Neuronal stem cell (in vitro differentiated cells): Measurements from ENCODE around the gene EBLN2.
"Not testable (repeated sequence)": the region's sequence is repeated elsewhere in the genome, so short reads cannot be mapped to it uniquely, and the experiment has no call there.

Experiments
- DNase-seq: peaks from one replicate; pipeline ENCODE4 v3.0.0-alpha.2; 2013; ENCODE audit warnings: low spot score
- H2AFZ ChIP-seq: one replicate; pipeline ENCODE4 v1.6.1; 2013; ENCODE audit warnings: mild to moderate bottlenecking, low read length, inconsistent platforms
- H2AK5ac ChIP-seq: 2 replicates; pipeline ENCODE4 v1.6.1; 2013; ENCODE audit warnings: low read depth, mild to moderate bottlenecking, inconsistent platforms, low read length, moderate library complexity, mixed read lengths
- H2BK120ac ChIP-seq: 2 replicates; pipeline ENCODE4 v1.6.1; 2013; ENCODE audit warnings: low read depth, mild to moderate bottlenecking, inconsistent platforms, low read length, moderate library complexity, mixed read lengths
- H2BK12ac ChIP-seq: one replicate; pipeline ENCODE4 v1.6.1; 2013; ENCODE audit warnings: low read length, inconsistent platforms
- H2BK15ac ChIP-seq: 2 replicates; pipeline ENCODE4 v1.6.1; 2013; ENCODE audit warnings: mild to moderate bottlenecking, low read length, inconsistent platforms, mixed read lengths
- H2BK5ac ChIP-seq: one replicate; pipeline ENCODE4 v1.6.1; 2013; ENCODE audit warnings: inconsistent platforms, mild to moderate bottlenecking, low read length, moderate library complexity
- H3K14ac ChIP-seq: one replicate; pipeline ENCODE4 v1.6.1; 2013; ENCODE audit warnings: low read length, inconsistent platforms
- H3K18ac ChIP-seq: 2 replicates; pipeline ENCODE4 v1.6.1; 2013; ENCODE audit warnings: low read length, inconsistent platforms
- H3K23ac ChIP-seq: 2 replicates; pipeline ENCODE4 v1.6.1; 2013; ENCODE audit warnings: low read depth, mild to moderate bottlenecking, mixed read lengths, low read length, inconsistent platforms; ENCODE audit not compliant: poor library complexity
- H3K27ac ChIP-seq: replicated peaks from 3 replicates; pipeline ENCODE4 v1.5.1; 2013; ENCODE audit warnings: low read length, inconsistent platforms
- H3K27me3 ChIP-seq, 3 experiments: 2 replicates each; pipeline ENCODE4 v1.6.1; 2013; ENCODE audit warnings: low read length in 3 of 3, mild to moderate bottlenecking in 2 of 3, inconsistent platforms in 1 of 3, low read depth in 1 of 3, mixed read lengths in 1 of 3, moderate library complexity in 1 of 3; ENCODE audit not compliant: control insufficient read depth in 3 of 3, insufficient read depth in 3 of 3
- H3K36me3 ChIP-seq, 2 donors: replicated peaks in 1 of 2; 2 replicates each; pipeline ENCODE4 v1.6.1; 2013; ENCODE audit warnings: low read length in 2 of 2; ENCODE audit not compliant: control insufficient read depth in 2 of 2, insufficient read depth in 2 of 2
- H3K4ac ChIP-seq: 2 replicates; pipeline ENCODE4 v1.6.1; 2013; ENCODE audit warnings: inconsistent platforms, mild to moderate bottlenecking, low read length, moderate library complexity
- H3K4me1 ChIP-seq, 2 donors: 1 replicate in 1 of 2; 2 replicates in 1 of 2; pipeline ENCODE4 v1.6.1; 2013; ENCODE audit warnings: low read length in 2 of 2, low read depth in 1 of 2; ENCODE audit not compliant: control insufficient read depth in 2 of 2, insufficient read depth in 1 of 2
- H3K4me2 ChIP-seq: one replicate; pipeline ENCODE4 v1.6.1; 2013; ENCODE audit warnings: mild to moderate bottlenecking, low read length, inconsistent platforms; ENCODE audit not compliant: insufficient read depth, poor library complexity, severe bottlenecking
- H3K4me3 ChIP-seq, 2 donors: 2 replicates each; pipeline ENCODE4 v1.5.1; 2013; ENCODE audit warnings: low read length in 2 of 2, mild to moderate bottlenecking in 2 of 2, inconsistent platforms in 1 of 2, moderate library complexity in 1 of 2
- H3K79me1 ChIP-seq: one replicate; pipeline ENCODE4 v1.6.1; 2013; ENCODE audit warnings: low read depth, mild to moderate bottlenecking, inconsistent platforms, low read length, moderate library complexity
- H3K9ac ChIP-seq: one replicate; pipeline ENCODE4 v1.6.1; 2013; ENCODE audit warnings: mild to moderate bottlenecking, low read depth, low read length, inconsistent platforms; ENCODE audit not compliant: poor library complexity
- H3K9me3 ChIP-seq, 2 donors: replicated peaks in 1 of 2; 2 replicates each; pipeline versions ENCODE3 to v1.6.1; 2013; ENCODE audit warnings: low read length in 2 of 2, mild to moderate bottlenecking in 2 of 2, inconsistent platforms in 1 of 2, low read depth in 1 of 2, mixed read lengths in 1 of 2, moderate library complexity in 1 of 2; ENCODE audit not compliant: control insufficient read depth in 2 of 2, insufficient read depth in 1 of 2
- H4K8ac ChIP-seq: one replicate; pipeline ENCODE4 v1.6.1; 2013; ENCODE audit warnings: low read depth, mild to moderate bottlenecking, inconsistent platforms, low read length, moderate library complexity
- H4K91ac ChIP-seq: one replicate; pipeline ENCODE4 v1.6.1; 2013; ENCODE audit warnings: low read length, low read depth, mild to moderate bottlenecking, inconsistent platforms; ENCODE audit not compliant: poor library complexity
- WGBS, 2 donors: extraction: QIAGEN DNeasy Blood & Tissue Kit; methylation state at CpG; one replicate each; pipeline ENCODE4 v1.1.7; 2013; ENCODE audit warnings: missing lambda C conversion rate in 2 of 2, mixed read lengths in 1 of 2; ENCODE audit not compliant: insufficient read length in 2 of 2, insufficient replicate concordance in 1 of 2; ENCODE audit errors: extremely low coverage in 2 of 2; 5-methylcytosine and 5-hydroxymethylcytosine counted together

EBLN2 gene

GRCh38 chr3:73056845-73057150, 4.7 kb upstream of the EBLN2 start:
- peaks cover 3 to 39% of the 10 kb centered on the region in 2 donors for H3K36me3 ChIP-seq
- H3K4ac ChIP-seq, result no peak overlapping the region
- DNase-seq, result no peak
- H2BK15ac ChIP-seq, result no peak overlapping the region
- no peaks in the 10 kb centered on the region for H3K27me3 ChIP-seq
- no peaks in the 10 kb centered on the region for H3K9me3 ChIP-seq
- no peak overlapping the region for H2AK5ac ChIP-seq
- H3K14ac ChIP-seq, result no peak overlapping the region
- H4K91ac ChIP-seq, result no peak overlapping the region
- no peak overlapping the region for H2BK12ac ChIP-seq
- no peak overlapping the region for H3K9ac ChIP-seq
- H3K4me1 ChIP-seq, result no peaks in the 10 kb centered on the region
- H2AFZ ChIP-seq, result no peak overlapping the region
- no peak overlapping the region for H3K4me3 ChIP-seq
- no peak overlapping the region for H3K27ac ChIP-seq
- H3K23ac ChIP-seq, result no peak overlapping the region
- H4K8ac ChIP-seq, result no peak overlapping the region
- peaks cover 1% of the 10 kb centered on the region for H3K79me1 ChIP-seq
- no peak overlapping the region for H2BK5ac ChIP-seq
- H3K4me2 ChIP-seq, result no peak overlapping the region
- no peak overlapping the region for H2BK120ac ChIP-seq
- no peak overlapping the region for H3K18ac ChIP-seq

- H3K14ac ChIP-seq, result no peak overlapping the region
- no peaks in the 10 kb centered on the region for H3K27me3 ChIP-seq
- WGBS, 2 donors, result no CpG with 5 or more reads among the region's 1 CpG
- H4K8ac ChIP-seq, result no peak overlapping the region
- H3K4me2 ChIP-seq, result no peak overlapping the region
- peaks cover 15 to 69% of the 10 kb centered on the region in 2 donors for H3K36me3 ChIP-seq
- no peaks in the 10 kb centered on the region for H3K4me1 ChIP-seq
- no peak overlapping the region for H2BK12ac ChIP-seq
- no peak overlapping the region for H2BK15ac ChIP-seq
- no peak overlapping the region for H2BK5ac ChIP-seq
- H3K79me1 ChIP-seq, result peaks cover 1% of the 10 kb centered on the region
- no peak overlapping the region for H3K4me3 ChIP-seq
- no peak overlapping the region for H3K27ac ChIP-seq
- no peak overlapping the region for H4K91ac ChIP-seq
- H3K18ac ChIP-seq, result no peak overlapping the region
- H2AFZ ChIP-seq, result no peak overlapping the region
- no peak overlapping the region for H3K4ac ChIP-seq
- no peak overlapping the region for H3K9ac ChIP-seq
- no peak overlapping the region for H2BK120ac ChIP-seq
- no peak overlapping the region for H3K23ac ChIP-seq
- H3K9me3 ChIP-seq, result no peaks in the 10 kb centered on the region
- DNase-seq, result no peak
- no peak overlapping the region for H2AK5ac ChIP-seq
Observed at GRCh38 chr3:73060302-73060723, 1.1 kb upstream of the EBLN2 start.

GRCh38 chr3:73066243-73066642, 4.8 kb downstream of the EBLN2 start:
- H3K27me3 ChIP-seq, H2AK5ac ChIP-seq, H3K18ac ChIP-seq, H3K4me2 ChIP-seq, H3K27ac ChIP-seq, H2BK15ac ChIP-seq, H3K4me1 ChIP-seq, DNase-seq, H4K8ac ChIP-seq, H2AFZ ChIP-seq, H3K9me3 ChIP-seq, H3K14ac ChIP-seq, H3K4me3 ChIP-seq, H3K9ac ChIP-seq, H2BK12ac ChIP-seq, H3K4ac ChIP-seq, H2BK5ac ChIP-seq, H2BK120ac ChIP-seq, H4K91ac ChIP-seq, H3K23ac ChIP-seq, H3K79me1 ChIP-seq: not testable (repeated sequence)
- peaks cover 15 to 78% of the 10 kb centered on the region in 2 donors for H3K36me3 ChIP-seq

GRCh38 chr3:73068419-73068818, 7.0 kb downstream of the EBLN2 start:
- no peak overlapping the region for H2BK15ac ChIP-seq
- H4K8ac ChIP-seq, result no peak overlapping the region
- no peaks in the 10 kb centered on the region for H3K9me3 ChIP-seq
- H3K27me3 ChIP-seq, result no peaks in the 10 kb centered on the region
- H3K4me3 ChIP-seq, result no peak overlapping the region
- H3K23ac ChIP-seq, result no peak overlapping the region
- H3K27ac ChIP-seq, result no peak overlapping the region
- H3K79me1 ChIP-seq, result no peaks in the 10 kb centered on the region
- no peak overlapping the region for H4K91ac ChIP-seq
- peaks cover 1 to 57% of the 10 kb centered on the region in 2 donors for H3K36me3 ChIP-seq
- H2AK5ac ChIP-seq, result no peak overlapping the region
- H3K18ac ChIP-seq, result no peak overlapping the region
- no peak overlapping the region for H2AFZ ChIP-seq
- H3K4me1 ChIP-seq, result peaks cover 0 to 4% of the 10 kb centered on the region in 2 donors
- H2BK5ac ChIP-seq, result no peak overlapping the region
- H3K9ac ChIP-seq, result no peak overlapping the region
- WGBS, 2 donors, result no CpG with 5 or more reads among the region's 3 CpGs
- H3K4me2 ChIP-seq, result no peak overlapping the region
- no peak for DNase-seq
- no peak overlapping the region for H3K14ac ChIP-seq
- H2BK120ac ChIP-seq, result no peak overlapping the region
- H3K4ac ChIP-seq, result no peak overlapping the region
- H2BK12ac ChIP-seq, result no peak overlapping the region
